ENCODE data around the gene LHX2.
"Not testable (repeated sequence)": the region's sequence is repeated elsewhere in the genome, so short reads cannot be mapped to it uniquely, and the experiment has no call there.

The LHX2 gene

GRCh38 chr9:124011460-124012301 lies at the start of gene LHX2:
LHX2 (plus strand) TSS chr9:124011768; CDS start chr9:124012349, 581 bp downstream.
- Histone ChIP-seq H3K9me3 (ENCODE audit: control insufficient read depth in 2 of 2, low read length in 2 of 2) (no peaks in the 10 kb centered on the region), H3K36me3 (ENCODE audit: control insufficient read depth in 2 of 2, insufficient read depth in 2 of 2, low read length in 2 of 2) (no peaks in the 10 kb centered on the region), H3K27me3 (ENCODE audit: control insufficient read depth in 1 of 2, insufficient read depth in 2 of 2, low read length in 2 of 2) (peaks cover 79 to 97% of the 10 kb centered on the region in 2 donors), H3K27ac (ENCODE audit: low read length) (no peak within 1 kb of the TSS), H3K4me1 (ENCODE audit: control insufficient read depth, insufficient read depth, low read length) (peaks cover 45% of the 10 kb centered on the region), H3K4me3 (ENCODE audit: low read length in 2 of 2) (peak within 1 kb of the TSS; percentile 3 to 55), H3K9ac (ENCODE audit: low read length in 2 of 2) (no peak within 1 kb of the TSS)

GRCh38 chr9:123964761-123965160 lies 46.8 kb upstream of the LHX2 start:
- no peak overlapping the region for H3K9ac ChIP-seq (ENCODE audit: low read length in 2 of 2)
- no peak overlapping the region for H3K27ac ChIP-seq (ENCODE audit: low read length)
- no peaks in the 10 kb centered on the region for H3K36me3 ChIP-seq (ENCODE audit: control insufficient read depth in 2 of 2, insufficient read depth in 2 of 2, low read length in 2 of 2)
- H3K9me3 ChIP-seq (ENCODE audit: control insufficient read depth in 2 of 2, low read length in 2 of 2) = peaks cover 0 to under 1% of the 10 kb centered on the region in 2 donors
- H3K27me3 ChIP-seq (ENCODE audit: control insufficient read depth in 1 of 2, insufficient read depth in 2 of 2, low read length in 2 of 2) = peaks cover 7 to 14% of the 10 kb centered on the region in 2 donors
- H3K4me1 ChIP-seq (ENCODE audit: control insufficient read depth, insufficient read depth, low read length) = no peaks in the 10 kb centered on the region
- no peak overlapping the region for H3K4me3 ChIP-seq (ENCODE audit: low read length in 2 of 2)

GRCh38 chr9:123965801-123966686 lies 45.5 kb upstream of the LHX2 start:
- peaks cover 7 to 10% of the 10 kb centered on the region in 2 donors for H3K27me3 ChIP-seq (ENCODE audit: control insufficient read depth in 1 of 2, insufficient read depth in 2 of 2, low read length in 2 of 2)
- H3K27ac ChIP-seq (ENCODE audit: low read length) = no peak overlapping the region
- H3K36me3 ChIP-seq (ENCODE audit: control insufficient read depth in 2 of 2, insufficient read depth in 2 of 2, low read length in 2 of 2) = no peaks in the 10 kb centered on the region
- H3K4me1 ChIP-seq (ENCODE audit: control insufficient read depth, insufficient read depth, low read length) = no peaks in the 10 kb centered on the region
- no peak overlapping the region for H3K4me3 ChIP-seq (ENCODE audit: low read length in 2 of 2)
- H3K9me3 ChIP-seq (ENCODE audit: control insufficient read depth in 2 of 2, low read length in 2 of 2) = no peaks in the 10 kb centered on the region
- no peak overlapping the region for H3K9ac ChIP-seq (ENCODE audit: low read length in 2 of 2)

GRCh38 chr9:123967323-123967722 lies 44.2 kb upstream of the LHX2 start:
- Histone ChIP-seq H3K4me1 (ENCODE audit: control insufficient read depth, insufficient read depth, low read length) (no peaks in the 10 kb centered on the region), H3K4me3 (ENCODE audit: low read length in 2 of 2) (no peak overlapping the region), H3K27me3 (ENCODE audit: control insufficient read depth in 1 of 2, insufficient read depth in 2 of 2, low read length in 2 of 2) (peaks cover 7 to 13% of the 10 kb centered on the region in 2 donors), H3K9me3 (ENCODE audit: control insufficient read depth in 2 of 2, low read length in 2 of 2) (no peaks in the 10 kb centered on the region), H3K36me3 (ENCODE audit: control insufficient read depth in 2 of 2, insufficient read depth in 2 of 2, low read length in 2 of 2) (no peaks in the 10 kb centered on the region), H3K27ac (ENCODE audit: low read length) (no peak overlapping the region), H3K9ac (ENCODE audit: low read length in 2 of 2) (no peak overlapping the region)

GRCh38 chr9:123972618-123973017 lies 39.0 kb upstream of the LHX2 start:
- no peaks in the 10 kb centered on the region for H3K9me3 ChIP-seq (ENCODE audit: control insufficient read depth in 2 of 2, low read length in 2 of 2)
- no peak overlapping the region for H3K9ac ChIP-seq (ENCODE audit: low read length in 2 of 2)
- no peaks in the 10 kb centered on the region for H3K36me3 ChIP-seq (ENCODE audit: control insufficient read depth in 2 of 2, insufficient read depth in 2 of 2, low read length in 2 of 2)
- no peaks in the 10 kb centered on the region for H3K4me1 ChIP-seq (ENCODE audit: control insufficient read depth, insufficient read depth, low read length)
- peaks cover 0 to 11% of the 10 kb centered on the region in 2 donors for H3K27me3 ChIP-seq (ENCODE audit: control insufficient read depth in 1 of 2, insufficient read depth in 2 of 2, low read length in 2 of 2)
- no peak overlapping the region for H3K27ac ChIP-seq (ENCODE audit: low read length)
- H3K4me3 ChIP-seq (ENCODE audit: low read length in 2 of 2) = no peak overlapping the region

- H3K4me3 ChIP-seq (ENCODE audit: low read length in 2 of 2) = no peak overlapping the region
- H3K27ac ChIP-seq (ENCODE audit: low read length) = no peak overlapping the region
- H3K36me3 ChIP-seq (ENCODE audit: control insufficient read depth in 2 of 2, insufficient read depth in 2 of 2, low read length in 2 of 2) = no peaks in the 10 kb centered on the region
- peaks cover 0 to 11% of the 10 kb centered on the region in 2 donors for H3K27me3 ChIP-seq (ENCODE audit: control insufficient read depth in 1 of 2, insufficient read depth in 2 of 2, low read length in 2 of 2)
- H3K9ac ChIP-seq (ENCODE audit: low read length in 2 of 2) = no peak overlapping the region
- H3K4me1 ChIP-seq (ENCODE audit: control insufficient read depth, insufficient read depth, low read length) = no peaks in the 10 kb centered on the region
- H3K9me3 ChIP-seq (ENCODE audit: control insufficient read depth in 2 of 2, low read length in 2 of 2) = no peaks in the 10 kb centered on the region
Measured at GRCh38 chr9:123973590-123974223, 37.9 kb upstream of the LHX2 start.

- Histone ChIP-seq H3K36me3 (ENCODE audit: control insufficient read depth in 2 of 2, insufficient read depth in 2 of 2, low read length in 2 of 2) (no peaks in the 10 kb centered on the region), H3K27ac (ENCODE audit: low read length) (no peak overlapping the region), H3K27me3 (ENCODE audit: control insufficient read depth in 1 of 2, insufficient read depth in 2 of 2, low read length in 2 of 2) (peaks cover 0 to 14% of the 10 kb centered on the region in 2 donors), H3K9ac (ENCODE audit: low read length in 2 of 2) (no peak overlapping the region), H3K4me3 (ENCODE audit: low read length in 2 of 2) (no peak overlapping the region), H3K9me3 (ENCODE audit: control insufficient read depth in 2 of 2, low read length in 2 of 2) (no peaks in the 10 kb centered on the region), H3K4me1 (ENCODE audit: control insufficient read depth, insufficient read depth, low read length) (no peaks in the 10 kb centered on the region)
Measured at GRCh38 chr9:123974471-123974870, 37.1 kb upstream of the LHX2 start.

- H3K9ac ChIP-seq (ENCODE audit: low read length in 2 of 2) = no peak overlapping the region
- no peak overlapping the region for H3K4me3 ChIP-seq (ENCODE audit: low read length in 2 of 2)
- peaks cover 0 to 17% of the 10 kb centered on the region in 2 donors for H3K27me3 ChIP-seq (ENCODE audit: control insufficient read depth in 1 of 2, insufficient read depth in 2 of 2, low read length in 2 of 2)
Measured at GRCh38 chr9:123975871-123976270, 35.7 kb upstream of the LHX2 start.

GRCh38 chr9:123976579-123976978 lies 35.0 kb upstream of the LHX2 start:
- peaks cover 0 to 16% of the 10 kb centered on the region in 2 donors for H3K27me3 ChIP-seq (ENCODE audit: control insufficient read depth in 1 of 2, insufficient read depth in 2 of 2, low read length in 2 of 2)
- H3K27ac ChIP-seq (ENCODE audit: low read length); H3K36me3 ChIP-seq (ENCODE audit: control insufficient read depth in 2 of 2, insufficient read depth in 2 of 2, low read length in 2 of 2); H3K4me1 ChIP-seq (ENCODE audit: control insufficient read depth, insufficient read depth, low read length); H3K4me3 ChIP-seq (ENCODE audit: low read length in 2 of 2); H3K9me3 ChIP-seq (ENCODE audit: control insufficient read depth in 2 of 2, low read length in 2 of 2); H3K9ac ChIP-seq (ENCODE audit: low read length in 2 of 2): not testable (repeated sequence)

More at GRCh38 chr9:123975871-123976270, 35.7 kb upstream of the LHX2 start:
- no peak overlapping the region for H3K27ac ChIP-seq (ENCODE audit: low read length)
- H3K9me3 ChIP-seq (ENCODE audit: control insufficient read depth in 2 of 2, low read length in 2 of 2) = no peaks in the 10 kb centered on the region
- no peaks in the 10 kb centered on the region for H3K4me1 ChIP-seq (ENCODE audit: control insufficient read depth, insufficient read depth, low read length)
- no peaks in the 10 kb centered on the region for H3K36me3 ChIP-seq (ENCODE audit: control insufficient read depth in 2 of 2, insufficient read depth in 2 of 2, low read length in 2 of 2)

- Histone ChIP-seq H3K27ac (ENCODE audit: low read length) (no peak overlapping the region), H3K9ac (ENCODE audit: low read length in 2 of 2) (no peak overlapping the region), H3K27me3 (ENCODE audit: control insufficient read depth in 1 of 2, insufficient read depth in 2 of 2, low read length in 2 of 2) (peaks cover 4 to 13% of the 10 kb centered on the region in 2 donors), H3K4me1 (ENCODE audit: control insufficient read depth, insufficient read depth, low read length) (no peaks in the 10 kb centered on the region), H3K9me3 (ENCODE audit: control insufficient read depth in 2 of 2, low read length in 2 of 2) (no peaks in the 10 kb centered on the region), H3K4me3 (ENCODE audit: low read length in 2 of 2) (no peak overlapping the region), H3K36me3 (ENCODE audit: control insufficient read depth in 2 of 2, insufficient read depth in 2 of 2, low read length in 2 of 2) (no peaks in the 10 kb centered on the region)
Measured at GRCh38 chr9:123978981-123979380, 32.6 kb upstream of the LHX2 start.

Measured in stomach smooth muscle (tissue), 2 donors.